Activated naive CD4-positive, alpha-beta T cell treated with anti-CD3 and anti-CD28 coated beads, Interleukin-2, amount 10 ng/mL, durations not matched to agents 7 days and 5 days (primary cell): ENCODE data around the gene PRKAR1B.

Experiments
- CTCF ChIA-PET: fragments of 350-600 bp; sonication (Branson Sonifier 250); formaldehyde crosslinking; loops from one replicate; lab custom pipeline; 2021; ENCODE audit warnings: antibody characterized with exemption; lab: Charles Lee
- DNase-seq: peaks from one replicate; pipeline ENCODE4 v3.0.0-alpha.2; 2020
- H3K27ac Mint-ChIP-seq: one replicate; pipeline ENCODE4 v1.8.0; 2021; ENCODE audit warnings: mild to moderate bottlenecking, moderate library complexity, mixed read lengths
- H3K27me3 Mint-ChIP-seq: one replicate; pipeline ENCODE4 v1.8.0; 2021; ENCODE audit warnings: mild to moderate bottlenecking, mixed read lengths
- H3K36me3 Mint-ChIP-seq: one replicate; pipeline ENCODE4 v1.8.0; 2021; ENCODE audit warnings: mixed read lengths
- H3K4me1 Mint-ChIP-seq: one replicate; pipeline ENCODE4 v1.8.0; 2021; ENCODE audit warnings: mixed read lengths
- H3K4me3 Mint-ChIP-seq: one replicate; pipeline ENCODE4 v1.8.0; 2021; ENCODE audit warnings: mild to moderate bottlenecking, moderate library complexity, mixed read lengths
- H3K9me3 Mint-ChIP-seq: one replicate; pipeline ENCODE4 v1.8.0; 2021; ENCODE audit warnings: mixed read lengths

PRKAR1B gene

GRCh38 chr7:602341-603141, 124.5 kb downstream of the PRKAR1B start:
- Mint-ChIP-seq H3K4me1 (peaks cover 57% of the 10 kb centered on the region), H3K9me3 (peaks cover 6% of the 10 kb centered on the region), H3K4me3 (no peak overlapping the region), H3K27me3 (no peaks in the 10 kb centered on the region), H3K36me3 (peaks cover 25% of the 10 kb centered on the region), H3K27ac (peak overlapping the region; percentile 99)
- no peak for DNase-seq
- CTCF ChIA-PET = no interaction called here

- Mint-ChIP-seq H3K4me3 (peak overlapping the region; percentile 41), H3K4me1 (peaks cover 52% of the 10 kb centered on the region), H3K27ac (peak overlapping the region; percentile 85), H3K27me3 (no peaks in the 10 kb centered on the region), H3K36me3 (peaks cover 25% of the 10 kb centered on the region), H3K9me3 (peaks cover 6% of the 10 kb centered on the region)
- DNase-seq = peak; percentile 76
- CTCF ChIA-PET = no interaction called here
Observed at GRCh38 chr7:601595-602340, 125.3 kb downstream of the PRKAR1B start.

GRCh38 chr7:601036-601594, 126.0 kb downstream of the PRKAR1B start:
- CTCF ChIA-PET = no interaction called here
- no peak for DNase-seq
- Mint-ChIP-seq H3K36me3 (peaks cover 24% of the 10 kb centered on the region), H3K27me3 (no peaks in the 10 kb centered on the region), H3K27ac (peak overlapping the region; percentile 78), H3K9me3 (peaks cover 6% of the 10 kb centered on the region), H3K4me1 (peaks cover 51% of the 10 kb centered on the region), H3K4me3 (no peak overlapping the region)

- H3K4me3 Mint-ChIP-seq = no peak overlapping the region
- CTCF ChIA-PET = no interaction called here
- H3K36me3 Mint-ChIP-seq = peaks cover 24% of the 10 kb centered on the region
- peaks cover 11% of the 10 kb centered on the region for H3K9me3 Mint-ChIP-seq
- no peaks in the 10 kb centered on the region for H3K27me3 Mint-ChIP-seq
- H3K27ac Mint-ChIP-seq = no peak overlapping the region
- no peak for DNase-seq
- H3K4me1 Mint-ChIP-seq = peaks cover 51% of the 10 kb centered on the region
Observed at GRCh38 chr7:600149-601035, 126.7 kb downstream of the PRKAR1B start.

GRCh38 chr7:598899-599298, 128.2 kb downstream of the PRKAR1B start:
- peaks cover 13% of the 10 kb centered on the region for H3K36me3 Mint-ChIP-seq
- DNase-seq = no peak
- H3K9me3 Mint-ChIP-seq = peaks cover 4% of the 10 kb centered on the region
- H3K4me3 Mint-ChIP-seq = no peak overlapping the region
- H3K4me1 Mint-ChIP-seq = peaks cover 37% of the 10 kb centered on the region
- CTCF ChIA-PET = no interaction called here
- H3K27me3 Mint-ChIP-seq = no peaks in the 10 kb centered on the region
- no peak overlapping the region for H3K27ac Mint-ChIP-seq

- peaks cover 36% of the 10 kb centered on the region for H3K4me1 Mint-ChIP-seq
- peaks cover 4% of the 10 kb centered on the region for H3K9me3 Mint-ChIP-seq
- H3K27me3 Mint-ChIP-seq = no peaks in the 10 kb centered on the region
- no peak for DNase-seq
- peaks cover 5% of the 10 kb centered on the region for H3K36me3 Mint-ChIP-seq
- no peak overlapping the region for H3K4me3 Mint-ChIP-seq
- H3K27ac Mint-ChIP-seq = no peak overlapping the region
- CTCF ChIA-PET = no interaction called here
Observed at GRCh38 chr7:597348-598178, 129.5 kb downstream of the PRKAR1B start.

- CTCF ChIA-PET = no interaction called here
- Mint-ChIP-seq H3K36me3 (peaks cover 5% of the 10 kb centered on the region), H3K4me3 (no peak overlapping the region), H3K27me3 (no peaks in the 10 kb centered on the region), H3K4me1 (peaks cover 30% of the 10 kb centered on the region), H3K9me3 (peaks cover 4% of the 10 kb centered on the region), H3K27ac (no peak overlapping the region)
- no peak for DNase-seq
Observed at GRCh38 chr7:596819-597182, 130.3 kb downstream of the PRKAR1B start.

- CTCF ChIA-PET = no interaction called here
- peaks cover 5% of the 10 kb centered on the region for H3K36me3 Mint-ChIP-seq
- no peak for DNase-seq
- H3K27me3 Mint-ChIP-seq = no peaks in the 10 kb centered on the region
- peaks cover 25% of the 10 kb centered on the region for H3K4me1 Mint-ChIP-seq
- no peak overlapping the region for H3K27ac Mint-ChIP-seq
- H3K9me3 Mint-ChIP-seq = peaks cover 4% of the 10 kb centered on the region
- H3K4me3 Mint-ChIP-seq = no peak overlapping the region
Observed at GRCh38 chr7:596071-596818, 130.8 kb downstream of the PRKAR1B start.

GRCh38 chr7:595621-596010, 131.5 kb downstream of the PRKAR1B start:
- Mint-ChIP-seq H3K27ac (peak overlapping the region; percentile 42), H3K36me3 (peaks cover 5% of the 10 kb centered on the region), H3K9me3 (peaks cover 4% of the 10 kb centered on the region), H3K4me3 (no peak overlapping the region), H3K27me3 (no peaks in the 10 kb centered on the region), H3K4me1 (peaks cover 20% of the 10 kb centered on the region)
- peak; percentile 27 for DNase-seq
- CTCF ChIA-PET = no interaction called here

- Mint-ChIP-seq H3K27me3 (no peaks in the 10 kb centered on the region), H3K27ac (no peak overlapping the region), H3K4me1 (peaks cover 15% of the 10 kb centered on the region), H3K4me3 (no peak overlapping the region), H3K9me3 (peaks cover 4% of the 10 kb centered on the region), H3K36me3 (peaks cover 5% of the 10 kb centered on the region)
- CTCF ChIA-PET = no interaction called here
- no peak for DNase-seq
Observed at GRCh38 chr7:594920-595620, 132.0 kb downstream of the PRKAR1B start.

GRCh38 chr7:594212-594913, 132.7 kb downstream of the PRKAR1B start:
- no peak overlapping the region for H3K4me3 Mint-ChIP-seq
- H3K9me3 Mint-ChIP-seq = peaks cover 4% of the 10 kb centered on the region
- no peaks in the 10 kb centered on the region for H3K27me3 Mint-ChIP-seq
- peaks cover 9% of the 10 kb centered on the region for H3K36me3 Mint-ChIP-seq
- CTCF ChIA-PET = no interaction called here
- peaks cover 14% of the 10 kb centered on the region for H3K4me1 Mint-ChIP-seq
- no peak overlapping the region for H3K27ac Mint-ChIP-seq
- no peak for DNase-seq
